Activated naive CD4-positive, alpha-beta T cell treated with anti-CD3 and anti-CD28 coated beads for 36 hours (primary cell): ENCODE measurements around the gene HMHB1. TPM values are rescaled to one million over a fixed set of nuclear protein-coding genes. Genes with fewer than 3 reads are reported as not detected.

ENCODE experiments used
- CTCF ChIA-PET: fragments of 350-600 bp; sonication (Branson Sonifier 250); formaldehyde crosslinking; loops from one replicate; lab custom pipeline; 2021; ENCODE audit warnings: antibody characterized with exemption; lab: Charles Lee
- DNase-seq: peaks from one replicate; pipeline ENCODE4 v3.0.0-alpha.2; 2020
- H3K27ac Mint-ChIP-seq: one replicate; pipeline ENCODE4 v1.8.0; 2021; ENCODE audit warnings: mild to moderate bottlenecking, mixed read lengths
- H3K27me3 Mint-ChIP-seq: one replicate; pipeline ENCODE4 v1.8.0; 2021; ENCODE audit warnings: low read depth, mixed read lengths
- H3K36me3 Mint-ChIP-seq: one replicate; pipeline ENCODE4 v1.8.0; 2021; ENCODE audit warnings: low read depth, mixed read lengths
- H3K4me1 Mint-ChIP-seq: one replicate; pipeline ENCODE4 v1.8.0; 2021; ENCODE audit warnings: low read depth, mixed read lengths
- H3K4me3 Mint-ChIP-seq: one replicate; pipeline ENCODE4 v1.8.0; 2021; ENCODE audit warnings: mild to moderate bottlenecking, moderate library complexity, mixed read lengths
- H3K9me3 Mint-ChIP-seq: one replicate; pipeline ENCODE4 v1.8.0; 2021; ENCODE audit warnings: mixed read lengths
- intact Hi-C: fragments of 100-400 bp; cut with micrococcal nuclease; formaldehyde crosslinking; loops from one replicate; pipeline ENCODE4 v1.15.1; 2023
- total RNA-seq, 2 experiments: library from RNA; stranded (reverse); gene quantifications; one replicate each; pipeline ENCODE4 v1.2.3, GENCODE V29; 2021

Gene HMHB1
- total RNA-seq, 2 experiments from 2014 or later, result not detected

DNA sequence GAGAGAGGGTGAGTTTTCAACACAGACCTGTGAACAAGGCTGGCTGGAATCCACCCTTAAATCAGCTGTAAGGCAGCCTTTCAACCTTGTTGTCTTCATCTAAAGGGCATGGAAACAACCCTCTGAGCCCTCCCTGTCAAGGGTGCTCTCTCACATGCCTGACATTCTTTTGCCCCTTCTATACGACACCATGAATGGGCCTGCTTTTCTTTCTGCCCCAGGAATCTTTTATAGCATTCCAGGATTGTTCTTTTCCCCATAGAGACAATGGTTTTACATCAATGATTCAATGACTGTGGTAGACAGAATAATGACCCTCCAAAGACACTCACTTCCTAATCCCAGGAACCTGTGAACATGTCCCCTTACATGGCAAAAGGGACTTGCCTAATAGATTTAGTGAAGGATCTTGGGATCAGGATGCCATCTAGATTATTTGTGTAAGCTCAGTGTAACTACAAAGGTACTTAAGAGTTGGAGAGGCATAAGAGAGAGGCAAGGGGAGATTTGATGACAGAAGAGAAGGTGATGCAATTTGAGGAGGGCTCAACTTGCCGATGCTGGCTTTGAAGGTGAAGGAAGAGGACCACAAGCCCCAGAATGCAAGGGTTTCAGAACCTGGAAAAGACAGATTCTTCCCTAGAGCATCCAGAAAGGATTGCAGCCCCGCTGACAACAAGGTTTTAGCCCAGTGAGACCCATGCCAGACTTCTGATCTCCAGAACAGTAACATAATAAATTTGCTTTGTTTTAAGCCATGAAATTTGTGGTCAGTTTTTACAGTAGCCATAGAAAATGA lies 29.2 kb upstream of the HMHB1 start:
- Mint-ChIP-seq H3K4me3 (no peak overlapping the region), H3K27me3 (peaks cover 3% of the 10 kb centered on the region), H3K27ac (no peak overlapping the region), H3K4me1 (no peaks in the 10 kb centered on the region), H3K36me3 (no peaks in the 10 kb centered on the region), H3K9me3 (no peaks in the 10 kb centered on the region)
- DNase-seq, result no peak
- intact Hi-C loops, result no loop called here
- CTCF ChIA-PET, result no interaction called here

GRCh38 chr5:143788401-143788800 lies 23.6 kb upstream of the HMHB1 start:
- Mint-ChIP-seq H3K36me3 (no peaks in the 10 kb centered on the region), H3K9me3 (no peaks in the 10 kb centered on the region), H3K27ac (no peak overlapping the region), H3K4me3 (no peak overlapping the region), H3K27me3 (peaks cover 3% of the 10 kb centered on the region), H3K4me1 (peaks cover 6% of the 10 kb centered on the region)
- no peak for DNase-seq
- intact Hi-C loops, result no loop called here
- CTCF ChIA-PET, result interaction anchor here (0.6 kb wide), 1 partner anchor 32 kb away, joined by 3 read pairs; no protein-coding TSS in a partner anchor

- H3K4me3 Mint-ChIP-seq, result no peak overlapping the region
- no peak overlapping the region for H3K27ac Mint-ChIP-seq
- CTCF ChIA-PET, result interaction anchor here (0.7 kb wide), 1 partner anchor 13 kb away, joined by 3 read pairs; no protein-coding TSS in a partner anchor
- H3K9me3 Mint-ChIP-seq, result no peaks in the 10 kb centered on the region
- intact Hi-C loops, result no loop called here
- peaks cover 6% of the 10 kb centered on the region for H3K4me1 Mint-ChIP-seq
- H3K36me3 Mint-ChIP-seq, result no peaks in the 10 kb centered on the region
- no peaks in the 10 kb centered on the region for H3K27me3 Mint-ChIP-seq
- DNase-seq, result no peak
These were observed 21.4 kb upstream of the HMHB1 start for GRCh38 chr5:143790457-143791112.

DNA sequence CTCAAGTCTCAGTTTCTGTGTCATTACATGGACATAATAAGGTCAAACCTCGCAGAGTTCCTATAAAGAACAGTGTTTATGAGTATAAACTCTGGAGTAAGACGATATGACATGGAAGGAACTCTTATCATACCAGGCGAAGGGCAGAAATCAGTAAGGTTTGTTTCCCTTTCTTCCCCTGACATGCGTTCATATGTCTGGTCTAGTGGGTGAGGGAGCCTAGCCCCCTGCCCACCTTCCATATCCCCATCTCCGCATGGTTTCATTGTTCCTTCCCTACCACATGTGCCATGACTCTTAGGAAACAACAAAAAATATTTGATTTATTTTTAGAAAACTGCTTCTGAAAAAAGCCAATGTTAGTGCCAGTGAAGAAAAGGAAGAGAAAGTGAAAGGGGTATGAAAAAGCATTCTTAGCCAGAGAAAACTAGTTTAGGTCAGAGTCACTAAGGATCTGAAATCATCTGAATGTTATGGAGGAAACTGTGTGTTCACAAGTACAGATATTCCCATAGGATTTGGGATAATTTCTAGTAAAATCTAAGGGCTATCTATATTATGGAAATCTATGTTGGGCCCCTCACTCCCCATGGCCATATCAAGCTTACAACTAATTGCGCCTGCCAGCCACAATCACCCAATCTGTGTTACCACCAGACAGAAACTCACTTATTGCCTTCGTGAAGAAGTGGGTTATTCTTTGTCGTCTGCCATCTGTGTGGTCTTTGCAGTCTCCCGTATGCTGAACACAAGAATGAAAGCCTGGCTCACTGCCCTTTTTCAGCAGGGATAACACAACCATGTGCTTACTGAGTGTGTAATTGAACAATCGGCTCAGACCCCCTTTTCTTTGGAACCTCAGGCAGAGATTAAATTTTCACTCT lies 19.9 kb upstream of the HMHB1 start:
- intact Hi-C loops, result no loop called here

DNA sequence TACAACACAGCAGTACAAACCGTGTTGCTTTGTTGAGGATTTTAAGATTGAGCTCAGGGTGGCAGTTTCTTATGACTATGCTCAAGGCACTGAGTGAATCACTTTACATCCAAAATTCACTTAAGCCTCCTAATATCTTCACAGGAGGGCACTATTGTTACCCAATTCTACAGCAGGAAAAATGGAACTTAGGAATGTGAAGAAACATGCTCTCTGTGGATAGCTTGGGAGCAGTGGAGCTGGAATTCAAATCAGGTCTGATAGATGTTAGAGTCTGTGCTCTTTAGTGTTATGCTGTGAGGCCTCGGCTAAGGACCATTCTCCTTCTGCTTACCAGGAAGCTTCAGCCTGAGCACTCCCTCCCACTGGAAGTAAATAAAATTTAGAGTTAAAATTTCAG lies 18.7 kb upstream of the HMHB1 start:
- H3K9me3 Mint-ChIP-seq, result no peaks in the 10 kb centered on the region
- intact Hi-C loops, result no loop called here
- CTCF ChIA-PET, result interaction anchor here (0.8 kb wide), 1 partner anchor 171 kb away, joined by 4 read pairs; no protein-coding TSS in a partner anchor
- no peak overlapping the region for H3K27ac Mint-ChIP-seq
- peaks cover 6% of the 10 kb centered on the region for H3K4me1 Mint-ChIP-seq
- no peaks in the 10 kb centered on the region for H3K27me3 Mint-ChIP-seq
- no peak overlapping the region for H3K4me3 Mint-ChIP-seq
- no peak for DNase-seq
- H3K36me3 Mint-ChIP-seq, result no peaks in the 10 kb centered on the region

More for the DNA sequence above, 19.9 kb upstream of the HMHB1 start:
- CTCF ChIA-PET, result no interaction called here
- Mint-ChIP-seq H3K36me3 (no peaks in the 10 kb centered on the region), H3K4me3 (no peak overlapping the region), H3K4me1 (peaks cover 6% of the 10 kb centered on the region), H3K9me3 (no peaks in the 10 kb centered on the region), H3K27ac (no peak overlapping the region), H3K27me3 (no peaks in the 10 kb centered on the region)
- no peak for DNase-seq

DNA sequence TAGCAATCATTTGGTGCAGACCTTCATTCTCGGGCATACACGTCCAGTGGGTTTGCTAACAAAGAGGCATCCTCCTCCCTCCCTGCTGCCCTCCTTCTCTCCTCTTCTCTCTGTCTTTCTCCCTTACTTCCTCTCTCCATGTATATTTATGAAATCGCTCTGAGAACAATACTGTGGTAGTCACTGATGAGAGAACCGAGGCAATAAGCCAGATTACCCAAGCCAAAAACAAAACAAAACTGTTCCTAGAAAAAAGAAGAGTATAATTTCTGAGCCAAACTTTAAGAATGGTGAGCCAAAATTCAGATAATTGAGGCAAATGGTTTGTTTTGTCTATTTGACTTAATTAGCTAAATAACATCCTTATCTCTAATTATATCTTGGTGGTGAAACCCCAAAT lies 15.8 kb upstream of the HMHB1 start:
- no peak for DNase-seq
- H3K27me3 Mint-ChIP-seq, result no peaks in the 10 kb centered on the region
- no peaks in the 10 kb centered on the region for H3K9me3 Mint-ChIP-seq
- peaks cover 6% of the 10 kb centered on the region for H3K4me1 Mint-ChIP-seq
- CTCF ChIA-PET, result no interaction called here
- H3K4me3 Mint-ChIP-seq, result no peak overlapping the region
- H3K27ac Mint-ChIP-seq, result no peak overlapping the region
- H3K36me3 Mint-ChIP-seq, result no peaks in the 10 kb centered on the region
- intact Hi-C loops, result no loop called here

GRCh38 chr5:143796753-143797152 lies 15.2 kb upstream of the HMHB1 start:
- H3K4me3 Mint-ChIP-seq, result no peak overlapping the region
- no peaks in the 10 kb centered on the region for H3K9me3 Mint-ChIP-seq
- no peak overlapping the region for H3K27ac Mint-ChIP-seq
- no peaks in the 10 kb centered on the region for H3K36me3 Mint-ChIP-seq
- H3K4me1 Mint-ChIP-seq, result peaks cover 6% of the 10 kb centered on the region
- no peak for DNase-seq
- no peaks in the 10 kb centered on the region for H3K27me3 Mint-ChIP-seq
- CTCF ChIA-PET, result no interaction called here
- intact Hi-C loops, result no loop called here

DNA sequence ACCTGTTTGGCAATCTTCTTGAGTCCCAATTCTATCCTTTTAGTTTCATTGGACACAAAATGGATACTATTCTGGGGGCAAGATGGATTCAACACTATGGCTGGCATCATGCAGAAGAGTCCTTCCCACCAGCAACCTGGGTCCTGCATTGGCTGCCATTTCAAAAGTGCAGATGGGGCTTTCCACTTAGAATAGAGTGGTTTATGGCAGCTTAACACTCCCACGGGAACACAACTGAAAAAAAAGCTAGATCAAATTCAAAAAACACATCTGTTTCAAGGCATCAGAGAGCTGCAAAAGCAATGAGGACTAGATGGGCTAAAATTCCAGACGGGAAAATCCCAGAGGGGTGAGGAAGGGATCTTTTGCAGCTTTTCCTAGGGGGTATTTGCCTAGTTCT lies 11.2 kb upstream of the HMHB1 start:
- no peak overlapping the region for H3K27ac Mint-ChIP-seq
- H3K9me3 Mint-ChIP-seq, result no peaks in the 10 kb centered on the region
- H3K4me3 Mint-ChIP-seq, result no peak overlapping the region
- no peaks in the 10 kb centered on the region for H3K36me3 Mint-ChIP-seq
- no peak for DNase-seq
- peaks cover 1% of the 10 kb centered on the region for H3K27me3 Mint-ChIP-seq
- intact Hi-C loops, result no loop called here
- H3K4me1 Mint-ChIP-seq, result no peaks in the 10 kb centered on the region
- CTCF ChIA-PET, result no interaction called here

DNA sequence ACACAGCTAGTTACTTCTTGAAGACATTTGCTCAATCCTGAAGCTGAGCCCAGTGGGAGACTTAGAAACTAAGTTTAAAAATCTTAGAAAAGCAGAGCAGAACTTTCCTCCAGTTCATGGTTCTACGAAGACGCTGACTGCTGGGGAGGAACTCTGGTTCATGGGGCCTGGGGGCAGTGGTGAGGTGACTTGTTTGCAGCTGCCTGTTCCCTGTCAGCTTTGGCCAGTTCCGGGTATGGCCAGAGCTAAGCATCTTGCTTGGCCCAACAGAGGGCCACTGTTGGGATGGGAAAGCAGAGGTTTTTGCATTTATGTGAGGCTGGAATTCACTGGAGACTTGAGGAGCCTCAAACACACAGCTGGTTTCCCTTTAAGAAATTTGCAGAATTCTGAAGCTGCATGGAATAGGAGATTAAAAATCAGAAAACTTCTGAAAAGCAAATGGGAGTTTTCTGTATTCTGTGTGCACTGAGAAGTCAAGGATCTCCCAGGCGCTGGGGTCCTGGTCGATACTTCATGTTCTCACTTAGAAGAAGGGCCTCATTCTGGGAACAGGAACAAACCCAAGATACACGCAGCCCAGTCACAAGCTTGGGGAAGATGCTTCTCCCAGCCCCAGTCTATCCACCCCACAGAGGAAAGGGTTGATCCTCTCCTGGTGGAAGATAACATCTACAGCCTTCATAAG lies 10.6 kb upstream of the HMHB1 start:
- Mint-ChIP-seq H3K27ac (no peak overlapping the region), H3K36me3 (no peaks in the 10 kb centered on the region), H3K4me1 (no peaks in the 10 kb centered on the region), H3K27me3 (peaks cover 1% of the 10 kb centered on the region), H3K9me3 (no peaks in the 10 kb centered on the region), H3K4me3 (no peak overlapping the region)
- CTCF ChIA-PET, result no interaction called here
- intact Hi-C loops, result no loop called here
- no peak for DNase-seq

DNA sequence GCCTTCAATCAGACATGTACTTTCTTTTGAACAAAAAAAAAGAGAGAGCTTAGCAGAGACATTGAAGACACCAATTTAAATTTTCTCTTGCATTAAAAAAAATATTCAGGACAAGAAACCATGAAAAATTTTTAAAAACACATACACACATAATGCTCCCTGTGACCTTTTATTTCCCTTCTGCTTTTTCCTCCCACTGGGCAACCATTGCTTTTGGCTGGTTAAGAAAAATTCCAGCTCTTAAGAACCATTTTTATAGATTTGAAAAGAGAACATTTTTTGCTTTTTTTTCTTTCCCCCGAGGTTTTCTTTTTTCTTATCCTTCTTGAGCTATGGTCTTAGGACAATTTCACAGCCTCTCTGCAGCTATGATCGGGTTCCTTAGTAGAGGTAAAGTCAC lies 6.1 kb upstream of the HMHB1 start:
- no peak for DNase-seq
- Mint-ChIP-seq H3K4me1 (no peaks in the 10 kb centered on the region), H3K36me3 (no peaks in the 10 kb centered on the region), H3K4me3 (no peak overlapping the region), H3K27me3 (peaks cover 6% of the 10 kb centered on the region), H3K9me3 (no peaks in the 10 kb centered on the region), H3K27ac (no peak overlapping the region)
- intact Hi-C loops, result no loop called here
- CTCF ChIA-PET, result no interaction called here

- Mint-ChIP-seq H3K27me3 (peaks cover 6% of the 10 kb centered on the region), H3K36me3 (no peaks in the 10 kb centered on the region), H3K4me3 (no peak overlapping the region), H3K9me3 (no peaks in the 10 kb centered on the region), H3K27ac (no peak overlapping the region), H3K4me1 (no peaks in the 10 kb centered on the region)
- CTCF ChIA-PET, result no interaction called here
- no peak for DNase-seq
- intact Hi-C loops, result no loop called here
These were observed 5.4 kb upstream of the HMHB1 start for GRCh38 chr5:143806579-143806978.

DNA sequence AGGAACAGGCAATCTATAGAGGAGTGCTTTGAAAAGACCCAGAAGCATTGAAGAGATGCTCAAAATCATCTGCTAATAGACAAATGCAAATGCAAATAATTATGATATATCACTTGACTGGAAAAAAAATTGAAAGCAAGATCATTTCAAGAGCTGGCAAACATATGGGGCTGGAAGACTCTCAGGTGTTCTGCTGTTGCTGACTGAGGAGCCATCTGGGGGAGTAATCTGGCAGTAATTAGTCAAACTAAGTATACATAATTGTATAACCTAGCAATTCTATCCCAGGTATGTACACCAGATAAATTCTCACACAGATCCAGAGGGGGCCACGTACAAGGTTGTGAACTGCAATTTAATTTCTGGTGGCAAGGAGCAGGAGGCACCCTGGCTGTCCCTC lies 4.6 kb upstream of the HMHB1 start:
- Mint-ChIP-seq H3K36me3 (no peaks in the 10 kb centered on the region), H3K9me3 (no peaks in the 10 kb centered on the region), H3K4me1 (peaks cover 8% of the 10 kb centered on the region), H3K4me3 (no peak overlapping the region), H3K27ac (no peak overlapping the region), H3K27me3 (peaks cover 10% of the 10 kb centered on the region)
- CTCF ChIA-PET, result no interaction called here
- no peak for DNase-seq
- intact Hi-C loops, result no loop called here
